ENCODE data around the gene KLK5.

Gene KLK5

GRCh38 chr19:50968716-50969412 lies 16.0 kb upstream of the KLK5 start:
- no peak for DNase-seq

- DNase-seq = no peak
These were observed 15.3 kb upstream of the KLK5 start for GRCh38 chr19:50967929-50968715.

- DNase-seq = no peak
These were observed 11.4 kb upstream of the KLK5 start for GRCh38 chr19:50964266-50964665.

- DNase-seq = no peak
These were observed 10.5 kb upstream of the KLK5 start for GRCh38 chr19:50963381-50963780.

- no peak for DNase-seq
These were observed 9.4 kb upstream of the KLK5 start for GRCh38 chr19:50962245-50962644.

- peak in 1 of 5 experiments; percentile 6 for DNase-seq
These were observed 7.1 kb upstream of the KLK5 start for GRCh38 chr19:50959731-50960500.

- no peak for DNase-seq
These were observed 4.7 kb upstream of the KLK5 start for GRCh38 chr19:50957587-50957986.

- DNase-seq = no peak
These were observed 3.0 kb downstream of the KLK5 start for GRCh38 chr19:50949861-50950260.

- no peak for DNase-seq
These were observed 5.7 kb downstream of the KLK5 start for GRCh38 chr19:50947123-50947522.

- DNase-seq = no peak
These were observed 8.0 kb downstream of the KLK5 start for GRCh38 chr19:50944795-50945194.

- no peak for DNase-seq
These were observed 9.6 kb downstream of the KLK5 start for GRCh38 chr19:50943074-50943828.

GRCh38 chr19:50939596-50939995 lies 13.2 kb downstream of the KLK5 start:
- DNase-seq = no peak

GRCh38 chr19:50933640-50934039 lies 19.2 kb downstream of the KLK5 start:
- DNase-seq = no peak

GRCh38 chr19:50932690-50933083 lies 20.2 kb downstream of the KLK5 start:
- no peak for DNase-seq

GRCh38 chr19:50932018-50932689 lies 20.7 kb downstream of the KLK5 start:
- no peak for DNase-seq

GRCh38 chr19:50931023-50931422 lies 21.8 kb downstream of the KLK5 start:
- no peak for DNase-seq

GRCh38 chr19:50928831-50929230 lies 24.0 kb downstream of the KLK5 start:
- DNase-seq = no peak

- no peak for DNase-seq
These were observed 26.7 kb downstream of the KLK5 start for GRCh38 chr19:50926144-50926543.

- DNase-seq = no peak
These were observed 27.1 kb downstream of the KLK5 start for GRCh38 chr19:50925734-50926133.

- no peak for DNase-seq
These were observed 28.3 kb downstream of the KLK5 start for GRCh38 chr19:50924586-50924985.

- peak; percentile 29 to 78 (median 61) for DNase-seq
These were observed 30.5 kb downstream of the KLK5 start for GRCh38 chr19:50922317-50922853.
